AG08395 (cell line): ENCODE results near the gene HAUS6.
"Not testable (repeated sequence)": the region's sequence is repeated elsewhere in the genome, so short reads cannot be mapped to it uniquely, and the experiment has no call there.

ENCODE experiments used
- DNase-seq: peaks from one replicate; pipeline ENCODE4 v3.0.0; 2012; ENCODE audit warnings: mixed read lengths, low spot score

Gene HAUS6, protein sequence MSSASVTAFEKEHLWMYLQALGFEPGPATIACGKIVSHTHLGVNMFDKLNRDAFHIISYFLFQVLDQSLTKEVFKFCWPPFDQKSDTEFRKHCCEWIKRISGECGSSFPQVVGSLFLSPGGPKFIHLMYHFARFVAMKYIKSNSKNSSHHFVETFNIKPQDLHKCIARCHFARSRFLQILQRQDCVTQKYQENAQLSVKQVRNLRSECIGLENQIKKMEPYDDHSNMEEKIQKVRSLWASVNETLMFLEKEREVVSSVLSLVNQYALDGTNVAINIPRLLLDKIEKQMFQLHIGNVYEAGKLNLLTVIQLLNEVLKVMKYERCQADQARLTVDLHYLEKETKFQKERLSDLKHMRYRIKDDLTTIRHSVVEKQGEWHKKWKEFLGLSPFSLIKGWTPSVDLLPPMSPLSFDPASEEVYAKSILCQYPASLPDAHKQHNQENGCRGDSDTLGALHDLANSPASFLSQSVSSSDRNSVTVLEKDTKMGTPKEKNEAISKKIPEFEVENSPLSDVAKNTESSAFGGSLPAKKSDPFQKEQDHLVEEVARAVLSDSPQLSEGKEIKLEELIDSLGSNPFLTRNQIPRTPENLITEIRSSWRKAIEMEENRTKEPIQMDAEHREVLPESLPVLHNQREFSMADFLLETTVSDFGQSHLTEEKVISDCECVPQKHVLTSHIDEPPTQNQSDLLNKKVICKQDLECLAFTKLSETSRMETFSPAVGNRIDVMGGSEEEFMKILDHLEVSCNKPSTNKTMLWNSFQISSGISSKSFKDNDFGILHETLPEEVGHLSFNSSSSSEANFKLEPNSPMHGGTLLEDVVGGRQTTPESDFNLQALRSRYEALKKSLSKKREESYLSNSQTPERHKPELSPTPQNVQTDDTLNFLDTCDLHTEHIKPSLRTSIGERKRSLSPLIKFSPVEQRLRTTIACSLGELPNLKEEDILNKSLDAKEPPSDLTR

GRCh38 chr9:19102631-19103345, at the start of gene HAUS6:
HAUS6 (minus strand) TSS chr9:19102904; CDS start chr9:19102651, 253 bp downstream.
- peak; percentile 96 for DNase-seq

GRCh38 chr9:19152160-19152498, 49.4 kb upstream of the HAUS6 start:
- DNase-seq, result not testable (repeated sequence)

DNA sequence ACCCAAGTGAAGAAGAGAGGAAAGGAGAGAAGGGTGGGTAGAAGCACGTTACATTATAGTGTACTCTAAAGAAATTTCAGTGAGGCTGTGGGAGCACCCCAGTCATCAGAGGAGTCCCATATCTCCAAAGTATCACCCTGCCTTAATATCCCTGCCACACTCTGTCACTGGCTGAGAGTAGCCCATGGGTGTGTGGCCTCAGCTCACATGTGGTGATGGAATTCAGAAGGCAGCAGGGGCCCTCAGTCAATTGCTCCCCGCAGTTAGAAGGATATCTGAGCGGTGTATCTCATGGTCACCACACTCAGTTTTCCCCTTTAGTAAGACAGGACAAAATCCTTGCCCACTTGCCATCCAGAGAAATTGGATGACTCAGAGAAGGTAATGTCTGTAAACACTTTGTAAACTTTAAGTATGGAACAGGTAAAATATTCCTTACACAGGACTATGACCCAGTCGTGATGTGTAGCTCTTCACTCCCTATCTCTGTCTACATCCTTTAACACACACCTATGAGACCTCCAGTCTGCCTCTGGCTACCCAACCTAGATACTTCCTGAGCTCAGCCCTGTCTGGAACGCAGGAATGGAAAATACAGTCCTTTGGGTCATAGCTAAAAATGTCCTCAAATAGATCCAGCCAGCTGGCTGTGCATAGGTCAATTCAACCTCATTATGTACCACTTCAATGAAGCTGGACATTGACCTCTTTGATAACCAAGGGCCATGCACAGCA, 48.9 kb upstream of the HAUS6 start:
- DNase-seq, result no peak

DNA sequence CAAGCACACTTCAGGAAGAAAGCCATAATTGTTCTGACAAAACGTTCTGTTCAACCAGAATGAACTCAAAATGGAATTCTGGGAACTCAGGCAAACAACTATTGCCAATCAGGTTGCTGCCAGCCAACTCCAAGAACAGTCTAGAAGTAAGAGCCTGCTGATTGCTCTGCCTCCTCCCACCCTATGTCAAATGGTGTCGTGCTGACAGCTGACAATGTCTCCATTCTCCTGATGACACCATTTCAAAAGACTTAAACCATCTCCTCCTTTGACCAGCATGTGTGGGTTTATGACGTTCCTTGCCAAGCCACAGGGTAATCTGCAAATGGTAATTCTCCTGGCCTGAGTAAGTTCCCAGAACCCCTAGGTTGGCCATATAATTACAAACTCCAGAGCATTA, 46.5 kb upstream of the HAUS6 start:
- peak; percentile 18 for DNase-seq

DNA sequence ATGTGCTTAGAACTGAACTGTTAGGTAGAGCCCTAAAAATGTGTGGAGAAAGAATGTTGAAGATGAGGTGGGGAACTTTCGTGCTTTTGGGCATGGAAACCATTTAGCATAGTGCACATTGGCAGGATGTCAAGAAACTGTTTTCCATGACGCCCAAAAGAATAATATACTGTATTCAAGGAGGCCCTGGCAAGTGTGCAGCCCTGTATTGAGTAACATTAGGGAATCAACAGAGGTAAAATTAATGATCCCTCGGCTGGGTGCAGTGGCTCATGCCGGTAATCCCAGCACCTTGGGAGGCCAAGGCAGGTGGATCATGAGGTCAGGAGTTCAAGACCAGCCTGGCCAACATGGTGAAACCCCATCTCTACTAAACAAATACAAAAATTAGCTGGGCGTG, 45.5 kb upstream of the HAUS6 start:
- no peak for DNase-seq

DNA sequence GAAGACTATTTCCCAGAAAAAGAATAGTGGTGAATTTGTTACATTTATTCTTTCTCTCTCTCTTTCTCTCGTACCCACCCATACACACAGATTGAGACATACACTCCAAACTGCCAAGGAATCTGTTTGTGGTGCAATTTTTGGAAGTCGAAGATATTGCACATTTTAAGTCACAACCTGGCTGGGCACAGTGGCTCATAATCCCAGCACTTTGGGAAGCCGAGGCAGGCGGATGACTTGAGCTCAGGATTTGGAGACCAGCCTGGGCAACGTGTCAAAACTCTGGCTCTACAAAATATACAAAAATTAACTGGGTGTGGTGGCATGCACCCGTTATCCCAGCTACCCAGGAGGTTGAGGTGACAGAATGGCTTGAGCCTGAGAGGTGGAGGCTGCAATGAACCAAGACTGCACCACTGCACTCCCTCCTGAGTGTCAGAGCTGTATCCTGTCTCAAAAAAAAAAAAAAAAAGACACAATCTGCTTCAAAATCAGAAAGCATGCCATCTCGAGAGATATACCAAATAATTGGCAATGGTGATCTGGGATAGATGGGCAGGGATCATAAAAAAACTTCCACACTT, 43.8 kb upstream of the HAUS6 start:
- no peak for DNase-seq

DNA sequence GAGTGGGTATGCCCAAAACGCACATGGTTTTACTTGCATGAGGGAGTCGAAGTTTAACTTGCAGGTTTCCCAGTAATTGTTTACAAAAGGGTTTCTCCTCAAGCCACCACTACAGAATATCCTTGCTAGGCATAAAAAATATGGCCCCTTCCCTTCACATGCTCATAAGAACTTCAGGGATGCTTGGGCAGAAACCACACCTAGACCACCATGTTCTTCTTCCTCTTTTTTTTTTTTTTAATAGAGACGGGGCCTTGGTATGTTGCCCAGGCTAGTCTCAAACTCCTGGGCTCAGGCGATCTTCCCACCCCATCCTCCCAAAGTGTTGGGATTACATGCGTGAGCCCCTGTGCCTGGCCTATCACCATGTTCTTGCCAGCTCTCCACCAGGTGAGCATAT, 43.2 kb upstream of the HAUS6 start:
- no peak for DNase-seq

DNA sequence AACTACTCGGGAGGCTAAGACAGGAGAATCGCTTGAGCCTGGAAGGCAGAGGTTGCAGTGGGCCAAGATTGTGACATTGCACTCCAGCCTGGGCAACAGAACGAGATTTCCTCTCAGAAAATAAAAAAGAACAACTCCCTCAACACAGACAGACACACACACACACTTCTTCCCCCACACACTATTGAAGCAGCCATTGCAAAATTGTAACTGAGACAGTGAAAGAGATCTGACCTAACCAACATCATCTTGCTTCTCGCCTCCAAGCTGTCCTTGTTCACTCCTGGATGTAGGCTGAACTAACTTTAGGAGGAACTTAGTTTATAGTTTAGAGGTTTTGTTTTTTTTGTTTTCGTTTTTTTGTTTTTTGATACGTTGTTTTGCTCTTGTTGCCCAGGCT, 37.6 kb upstream of the HAUS6 start:
- DNase-seq, result no peak

DNA sequence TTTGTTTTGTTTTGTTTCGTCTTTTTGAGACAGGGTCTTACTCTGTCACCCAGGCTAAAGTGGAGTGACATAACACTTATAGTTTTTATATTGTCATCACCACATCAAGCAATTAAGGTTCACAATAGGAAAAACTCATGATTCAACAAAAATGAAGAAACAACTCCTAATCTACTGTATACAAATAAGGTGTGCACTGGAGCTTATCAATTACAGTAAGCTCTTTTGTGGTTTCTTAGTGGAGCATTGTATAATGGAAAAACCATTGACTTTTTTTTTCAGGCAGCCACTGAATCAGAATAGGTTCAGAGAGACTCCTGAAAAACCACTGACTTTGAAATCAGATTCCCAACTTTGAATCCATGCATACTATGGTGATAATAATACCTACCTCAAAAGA, 35.4 kb upstream of the HAUS6 start:
- DNase-seq, result no peak

GRCh38 chr9:19137282-19137681, 34.6 kb upstream of the HAUS6 start:
- peak; percentile 60 for DNase-seq

- no peak for DNase-seq
Measured at GRCh38 chr9:19136129-19136528, 33.4 kb upstream of the HAUS6 start.

DNA sequence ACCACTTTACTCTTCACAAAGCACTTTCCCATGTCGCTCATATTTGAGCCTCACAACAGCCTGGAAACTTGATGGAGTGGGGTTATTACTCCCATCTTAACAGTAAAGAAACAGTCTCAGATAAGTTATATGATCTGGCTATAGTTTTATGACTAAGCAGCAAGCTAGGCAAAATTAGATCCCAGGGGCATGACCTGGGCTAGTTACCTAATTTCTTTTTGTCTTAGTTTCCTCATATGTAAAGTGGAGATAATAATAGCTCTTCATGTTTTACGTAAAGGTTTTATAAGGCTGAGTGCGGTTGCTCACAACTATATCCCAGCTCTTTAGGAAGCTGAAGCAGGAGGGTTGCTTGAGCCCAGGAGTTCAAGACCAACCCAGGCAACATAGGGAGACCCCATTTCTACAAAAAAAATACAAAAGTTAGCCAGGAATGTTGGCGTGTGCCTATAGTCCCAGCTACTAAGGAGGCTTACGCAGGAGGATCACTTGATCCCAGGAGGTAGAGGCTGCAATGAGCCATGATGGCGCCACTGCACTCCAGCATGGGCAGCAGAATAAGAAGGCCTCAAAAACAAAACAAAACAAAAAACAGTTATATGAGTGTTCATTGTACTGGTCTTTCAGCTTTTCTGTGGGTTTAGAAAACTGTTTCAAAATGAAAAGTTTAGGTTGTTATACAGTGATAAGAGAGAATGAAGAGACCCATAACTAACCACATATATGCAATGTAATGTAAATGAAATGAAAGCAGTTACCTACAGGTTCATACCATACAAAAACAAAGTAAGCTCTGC, 31.0 kb upstream of the HAUS6 start:
- DNase-seq, result no peak

GRCh38 chr9:19130436-19130835, 27.7 kb upstream of the HAUS6 start:
- no peak for DNase-seq

DNA sequence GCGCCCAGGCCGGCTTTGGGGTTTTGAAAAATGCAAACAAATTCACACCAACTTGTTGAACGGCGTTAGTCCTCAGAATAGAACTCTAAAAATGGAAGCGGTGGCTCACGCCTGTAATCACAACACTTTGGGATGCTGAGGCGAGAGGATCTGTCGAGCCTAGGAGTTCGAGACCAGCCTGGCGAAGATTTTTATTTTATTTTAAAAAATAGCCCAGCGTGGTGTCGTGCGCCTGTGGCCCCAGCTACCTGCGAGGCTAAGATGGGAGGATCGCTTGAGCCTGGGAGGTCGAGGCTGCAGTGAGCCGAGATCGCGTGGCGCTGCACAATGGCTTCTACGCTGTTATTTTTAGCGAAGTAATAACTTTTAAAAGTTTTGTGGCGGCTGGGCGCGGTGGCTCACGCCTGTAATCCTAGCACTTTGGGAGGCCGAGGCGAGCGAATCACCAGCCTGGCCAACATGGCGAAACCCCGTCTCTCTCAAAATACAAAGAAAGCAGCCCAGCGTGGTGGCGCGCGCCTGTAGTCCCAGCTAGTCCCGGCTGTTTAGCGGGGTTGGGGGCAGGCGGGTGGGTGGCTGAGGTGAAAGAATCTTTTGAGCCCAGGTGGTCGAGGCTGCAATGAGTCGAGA, 25.3 kb upstream of the HAUS6 start:
- no peak for DNase-seq

DNA sequence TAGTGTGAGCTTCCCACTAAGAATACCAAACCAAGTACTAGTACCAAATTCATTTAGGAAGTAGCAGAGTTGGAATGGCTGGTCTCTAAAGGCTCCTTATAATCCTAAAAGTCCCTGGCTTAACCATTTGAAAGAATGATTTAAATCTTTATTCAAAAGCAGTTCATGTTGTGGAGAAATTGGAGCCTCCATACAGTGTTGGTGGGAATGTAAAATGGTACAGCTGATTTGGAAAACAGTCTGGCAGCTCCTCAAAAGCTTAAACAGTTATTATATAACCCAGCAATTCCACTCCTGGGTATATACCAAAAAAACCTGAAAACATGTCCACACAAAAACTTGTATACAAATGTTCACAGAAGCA, 21.7 kb upstream of the HAUS6 start:
- no peak for DNase-seq

DNA sequence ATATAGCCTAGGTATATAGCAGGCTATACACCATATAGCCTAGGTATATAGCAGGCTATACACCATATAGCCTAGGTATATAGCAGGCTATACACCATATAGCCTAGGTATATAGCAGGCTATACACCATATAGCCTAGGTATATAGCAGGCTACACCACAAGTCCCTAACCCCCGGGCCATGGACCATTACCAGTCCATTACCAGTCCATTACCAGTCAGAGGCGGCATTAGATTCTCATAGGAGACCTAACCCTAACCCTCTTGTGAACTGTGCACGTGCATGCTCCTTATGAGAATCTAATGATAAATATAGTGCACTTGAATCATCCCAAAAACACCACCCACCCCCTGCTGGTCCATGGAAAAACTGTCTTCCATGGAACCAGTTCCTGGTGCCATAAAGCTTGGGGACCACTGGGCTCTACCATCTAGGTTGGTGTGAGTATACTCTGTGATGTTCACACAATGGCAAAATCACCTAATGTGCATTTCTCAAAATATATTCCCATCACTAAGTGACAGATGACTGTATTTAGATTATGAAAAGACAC, 19.9 kb upstream of the HAUS6 start:
- no peak for DNase-seq

- DNase-seq, result no peak
Measured at GRCh38 chr9:19120877-19121276, 18.2 kb upstream of the HAUS6 start.

DNA sequence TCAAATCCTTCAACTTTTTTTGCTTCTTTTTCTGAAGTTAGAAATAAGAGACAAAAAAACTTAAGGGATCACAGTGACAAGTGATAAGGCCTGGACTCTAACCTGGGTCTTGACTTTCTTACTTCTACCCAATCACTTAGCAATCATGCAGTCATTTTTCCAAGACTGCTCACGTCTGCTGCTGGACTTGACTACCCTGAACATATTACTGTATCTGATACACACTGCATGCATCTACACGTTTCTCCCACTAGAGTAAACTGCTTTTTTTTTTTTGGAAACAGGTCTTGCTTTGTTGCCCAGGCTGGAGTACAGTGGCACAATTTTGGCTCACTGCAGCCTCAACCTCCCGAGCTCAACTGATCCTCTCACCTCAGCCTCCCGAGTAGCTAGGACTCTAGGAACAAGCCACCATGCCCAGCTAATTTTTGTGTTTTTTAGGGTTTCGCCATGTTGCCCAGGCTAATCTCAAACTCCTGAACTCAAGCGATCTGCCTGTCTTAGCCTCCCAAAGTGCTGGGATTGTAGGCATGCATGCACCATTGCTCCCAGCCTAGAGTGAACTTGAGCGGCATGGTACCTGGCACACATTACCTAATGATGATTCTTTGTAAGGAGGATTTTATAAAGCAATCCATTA, 17.2 kb upstream of the HAUS6 start:
- no peak for DNase-seq

DNA sequence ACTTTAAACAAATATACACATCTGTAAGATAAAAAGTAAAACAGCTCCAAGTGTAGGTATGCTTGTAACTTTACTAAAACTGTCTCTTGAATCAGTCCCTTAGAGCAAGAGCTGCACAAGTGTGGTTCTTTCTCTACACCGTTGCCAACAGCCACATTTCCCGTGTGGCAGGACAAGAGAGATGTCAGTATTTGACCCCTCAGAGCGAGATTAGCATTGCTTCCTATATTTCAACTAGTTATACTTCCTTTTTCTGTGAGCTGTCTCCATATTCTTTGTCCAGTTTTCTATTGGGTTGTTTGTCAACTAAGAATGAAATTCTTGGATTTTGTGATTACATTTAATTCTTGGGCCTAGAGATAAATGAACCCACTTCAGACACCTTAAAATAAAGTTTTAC, 16.5 kb upstream of the HAUS6 start:
- DNase-seq, result no peak
